Colonic mucosa (tissue), 4 donors: ENCODE measurements around the gene RNF222. TPM values are rescaled to one million over a fixed set of nuclear protein-coding genes. Genes with fewer than 3 reads are reported as not detected.

Source experiments
- DNase-seq: peaks from one replicate; pipeline ENCODE4 v3.0.0-alpha.2; 2020
- H3K27ac ChIP-seq: fragments of 200-600 bp; one replicate; pipeline ENCODE4 v1.8.0; 2021
- H3K27me3 ChIP-seq: fragments of 200-600 bp; one replicate; pipeline ENCODE4 v1.8.0; 2021
- H3K36me3 ChIP-seq: fragments of 200-600 bp; one replicate; pipeline ENCODE4 v1.8.0; 2021
- H3K4me1 ChIP-seq: fragments of 200-600 bp; one replicate; pipeline ENCODE4 v1.8.0; 2021; ENCODE audit warnings: mild to moderate bottlenecking
- H3K4me3 ChIP-seq: fragments of 200-600 bp; one replicate; pipeline ENCODE4 v1.8.0; 2021
- H3K9ac ChIP-seq, 2 donors: one replicate each; pipeline ENCODE4 v1.7.0; 2013; ENCODE audit warnings: control low read depth in 2 of 2, low read depth in 2 of 2, low read length in 2 of 2
- H3K9me3 ChIP-seq: fragments of 200-600 bp; one replicate; pipeline ENCODE4 v1.8.0; 2021
- CTCF ChIP-seq: fragments of 200-600 bp; IDR thresholded peaks from one replicate; pipeline ENCODE4 v1.8.0; 2022; ENCODE audit warnings: antibody characterized with exemption, mild to moderate bottlenecking
- intact Hi-C: fragments of 100-400 bp; cut with DNase I; formaldehyde crosslinking; loops from one replicate; pipeline ENCODE4 v1.14.1; 2022
- total RNA-seq, 2 donors: library from RNA; stranded (reverse); fragmentation: NEBNext Ultra II Directional in 1 of 2; extraction: Animal tissue kit (Norgen Biotek cat#: 25700) in 1 of 2; gene quantifications; one replicate each; pipeline ENCODE4 v1.2.1, GENCODE V29; 2021
- donor health status: healthy.
- donor health status: DM: no; HTN: no; CAD: no.
- donor health status: DM: no; HTN: no; CAD: no.

RNF222 gene
- not detected for total RNA-seq

- intact Hi-C loops, result no loop called here
- Histone ChIP-seq H3K9ac (no peak within 1 kb of the TSS), H3K36me3 (no peaks in the 10 kb centered on the region), H3K9me3 (no peaks in the 10 kb centered on the region), H3K4me1 (no peaks in the 10 kb centered on the region), H3K4me3 (no peak within 1 kb of the TSS), H3K27me3 (no peaks in the 10 kb centered on the region), H3K27ac (no peak within 1 kb of the TSS)
- no peak for TF ChIP-seq CTCF
- DNase-seq, result no peak
Observed at GRCh38 chr17:8397636-8398035, at the start of gene RNF222. RNF222 (minus strand) TSS chr17:8397827; CDS start chr17:8393461, 4,366 bp downstream.

GRCh38 chr17:8445536-8445935 is 47.9 kb upstream of the RNF222 start:
- no peak overlapping the region for H3K4me3 ChIP-seq
- no peak overlapping the region for H3K27ac ChIP-seq
- intact Hi-C loops, result no loop called here
- no peaks in the 10 kb centered on the region for H3K9me3 ChIP-seq
- TF ChIP-seq CTCF, result no peak
- no peak for DNase-seq
- H3K9ac ChIP-seq, result no peak overlapping the region
- H3K4me1 ChIP-seq, result no peaks in the 10 kb centered on the region
- no peaks in the 10 kb centered on the region for H3K36me3 ChIP-seq
- no peaks in the 10 kb centered on the region for H3K27me3 ChIP-seq

- intact Hi-C loops, result no loop called here
- H3K36me3 ChIP-seq, result no peaks in the 10 kb centered on the region
- no peak for TF ChIP-seq CTCF
- H3K9me3 ChIP-seq, result no peaks in the 10 kb centered on the region
- no peaks in the 10 kb centered on the region for H3K27me3 ChIP-seq
- no peak overlapping the region for H3K27ac ChIP-seq
- H3K9ac ChIP-seq, result no peak overlapping the region
- H3K4me3 ChIP-seq, result no peak overlapping the region
- DNase-seq, result no peak
- no peaks in the 10 kb centered on the region for H3K4me1 ChIP-seq
Observed at GRCh38 chr17:8444494-8444893, 46.9 kb upstream of the RNF222 start.

- no peaks in the 10 kb centered on the region for H3K36me3 ChIP-seq
Observed at GRCh38 chr17:8443756-8444155, 46.1 kb upstream of the RNF222 start.

GRCh38 chr17:8442310-8442709 is 44.7 kb upstream of the RNF222 start:
- no peak overlapping the region for H3K27ac ChIP-seq
- intact Hi-C loops, result no loop called here
- H3K27me3 ChIP-seq, result no peaks in the 10 kb centered on the region
- no peaks in the 10 kb centered on the region for H3K36me3 ChIP-seq
- no peak overlapping the region for H3K9ac ChIP-seq
- no peaks in the 10 kb centered on the region for H3K9me3 ChIP-seq
- no peak for TF ChIP-seq CTCF
- DNase-seq, result no peak
- H3K4me3 ChIP-seq, result no peak overlapping the region
- H3K4me1 ChIP-seq, result no peaks in the 10 kb centered on the region

More at GRCh38 chr17:8443756-8444155, 46.1 kb upstream of the RNF222 start:
- Histone ChIP-seq H3K27me3 (no peaks in the 10 kb centered on the region), H3K9ac (no peak overlapping the region), H3K9me3 (no peaks in the 10 kb centered on the region), H3K4me1 (no peaks in the 10 kb centered on the region), H3K27ac (no peak overlapping the region), H3K4me3 (no peak overlapping the region)
- DNase-seq, result no peak
- intact Hi-C loops, result no loop called here
- TF ChIP-seq CTCF, result no peak

- TF ChIP-seq CTCF, result no peak
- no peak overlapping the region for H3K9ac ChIP-seq
- intact Hi-C loops, result no loop called here
- no peaks in the 10 kb centered on the region for H3K36me3 ChIP-seq
- DNase-seq, result no peak
- H3K4me3 ChIP-seq, result no peak overlapping the region
- no peaks in the 10 kb centered on the region for H3K27me3 ChIP-seq
- no peaks in the 10 kb centered on the region for H3K9me3 ChIP-seq
- H3K4me1 ChIP-seq, result no peaks in the 10 kb centered on the region
- H3K27ac ChIP-seq, result no peak overlapping the region
Observed at GRCh38 chr17:8441690-8442089, 44.1 kb upstream of the RNF222 start.
